A549 (cell line): Measurements from ENCODE around the gene MEAK7. TPM values are rescaled to one million over a fixed set of nuclear protein-coding genes. Genes with fewer than 3 reads are reported as not detected.

Source experiments
- ATAC-seq, 2 experiments: fragments of 200-7000 bp in 1 of 2; fragments of >200 bp in 1 of 2; cut with Nextera tagmentation in 1 of 2; cut with Tn5 transposase in 1 of 2; 3 replicates each; pipeline versions ENCODE4 v1.8.0 to v1.9.1; 2018 to 2020; ENCODE audit warnings: mild to moderate bottlenecking in 1 of 2, moderate library complexity in 1 of 2
- CTCF ChIA-PET: fragments of 300-600 bp; sonication (Branson Sonifier 250); formaldehyde crosslinking; extraction: SDS; loops from one replicate; lab custom pipeline; 2021; ENCODE audit warnings: antibody characterized with exemption, inconsistent platforms; lab: Yijun Ruan, JAX
- POLR2A ChIA-PET: fragments of 350-600 bp; formaldehyde crosslinking; extraction: SDS; loops from one replicate; lab custom pipeline; 2021; ENCODE audit warnings: antibody characterized with exemption, inconsistent platforms; lab: Yijun Ruan, JAX
- DNase-seq, 2 experiments: peaks; one replicate each; pipeline versions ENCODE4 v3.0.0 to v3.0.0-alpha.2; 2011 to 2016; ENCODE audit warnings: low read depth in 1 of 2, low spot score in 1 of 2
- FAIRE-seq: peaks from 2 replicates; lab custom pipeline; 2011; peaks lifted over from hg19 to GRCh38; lab: Jason Lieb, UNC
- H3K27ac ChIP-seq, 2 experiments: fragments of >200 bp; sonication (Bioruptor Twin); formaldehyde crosslinking; 3 replicates each; pipeline ENCODE4 v1.5.1; 2016 to 2017
- H3K4me1 ChIP-seq: fragments of >200 bp; sonication (Bioruptor Twin); formaldehyde crosslinking; 3 replicates; pipeline ENCODE4 v1.6.1; 2016
- H3K4me2 ChIP-seq: fragments of >200 bp; sonication (Bioruptor Twin); formaldehyde crosslinking; 3 replicates; pipeline ENCODE4 v1.6.1; 2016
- H3K4me3 ChIP-seq: fragments of >200 bp; sonication (Bioruptor Twin); formaldehyde crosslinking; 3 replicates; pipeline ENCODE4 v1.5.1; 2016
- H3K9me3 ChIP-seq: fragments of >200 bp; sonication (Bioruptor Twin); formaldehyde crosslinking; 3 replicates; pipeline ENCODE4 v1.6.1; 2016
- BCL3 ChIP-seq: fragments of >200 bp; sonication (Bioruptor Twin); formaldehyde crosslinking; IDR thresholded peaks from 3 replicates; pipeline ENCODE4 v1.6.1; 2016
- CBX2 ChIP-seq: fragments of 200-600 bp; sonication (generic); IDR thresholded peaks from 2 replicates; pipeline ENCODE4 v1.6.1; 2016; ENCODE audit warnings: low read depth, mild to moderate bottlenecking, borderline replicate concordance
- CBX8 ChIP-seq: fragments of 200-600 bp; sonication (generic); IDR thresholded peaks from 2 replicates; pipeline ENCODE4 v1.6.1; 2016
- CEBPB ChIP-seq, 2 experiments: fragments of >200 bp in 1 of 2; sonication (Bioruptor Twin) in 1 of 2; formaldehyde crosslinking in 1 of 2; IDR thresholded peaks; 2 replicates each; pipeline ENCODE4 v1.6.1; 2012 to 2016
- CHD2 ChIP-seq: fragments of 150-350 bp; IDR thresholded peaks from 2 replicates; pipeline ENCODE4 v1.6.1; 2014; ENCODE audit warnings: low read length; ENCODE audit not compliant: partially characterized antibody
- CHD4 ChIP-seq: fragments of 200-600 bp; sonication (generic); IDR thresholded peaks from 2 replicates; pipeline ENCODE4 v1.6.1; 2016; ENCODE audit warnings: antibody characterized with exemption, mild to moderate bottlenecking, borderline replicate concordance
- ESRRA ChIP-seq: fragments of 150-350 bp; IDR thresholded peaks from 2 replicates; pipeline ENCODE4 v1.6.1; 2014; ENCODE audit warnings: mild to moderate bottlenecking, low read length, borderline replicate concordance
- FOSB ChIP-seq: fragments of 250-450 bp; sonication (Bioruptor Pico); IDR thresholded peaks from 2 replicates; pipeline ENCODE4 v1.5.0; 2020; ENCODE audit warnings: mild to moderate bottlenecking, moderate library complexity
- FOSL2 ChIP-seq, 2 experiments: fragments of 450-650 bp in 1 of 2; fragments of >200 bp in 1 of 2; sonication (Bioruptor Twin) in 1 of 2; formaldehyde crosslinking; IDR thresholded peaks; 2 replicates each; pipeline versions ENCODE4 v1.5.0 to v1.6.1; 2016 to 2020; ENCODE audit warnings: mild to moderate bottlenecking in 1 of 2, moderate library complexity in 1 of 2
- GATA3 ChIP-seq: IDR thresholded peaks from 2 replicates; pipeline ENCODE4 v1.6.1; 2012; ENCODE audit warnings: borderline replicate concordance
- HES2 ChIP-seq: fragments of >200 bp; sonication (Bioruptor Twin); formaldehyde crosslinking; IDR thresholded peaks from 2 replicates; pipeline ENCODE4 v1.6.1; 2016
- HEYL ChIP-seq: fragments of 250-450 bp; sonication (Bioruptor Pico); IDR thresholded peaks from 2 replicates; pipeline ENCODE4 v1.8.0; 2021; ENCODE audit warnings: mild to moderate bottlenecking, moderate library complexity
- HMGXB4 ChIP-seq: fragments of 250-450 bp; sonication (Bioruptor Pico); IDR thresholded peaks from 2 replicates; pipeline ENCODE4 v1.5.0; 2021; ENCODE audit warnings: mild to moderate bottlenecking, moderate library complexity, borderline replicate concordance
- HOXB13 ChIP-seq: fragments of 250-450 bp; sonication (Bioruptor Pico); IDR thresholded peaks from 2 replicates; pipeline ENCODE4 v1.5.0; 2020; ENCODE audit warnings: low read depth, mild to moderate bottlenecking, moderate library complexity
- JUN ChIP-seq, 2 experiments: fragments of >200 bp; sonication (Bioruptor Twin); formaldehyde crosslinking; IDR thresholded peaks; 2 replicates in 1 of 2; 3 replicates in 1 of 2; pipeline ENCODE4 v1.6.1; 2016 to 2017
- JUNB ChIP-seq: fragments of >200 bp; sonication (Bioruptor Twin); formaldehyde crosslinking; IDR thresholded peaks from 2 replicates; pipeline ENCODE4 v1.6.1; 2016
- MAFK ChIP-seq: fragments of 450-650 bp; IDR thresholded peaks from 2 replicates; pipeline ENCODE4 v1.6.1; 2014; ENCODE audit not compliant: partially characterized antibody
- NPAS2 ChIP-seq: fragments of 250-450 bp; sonication (Bioruptor Pico); IDR thresholded peaks from 2 replicates; pipeline ENCODE4 v1.8.0; 2022; ENCODE audit warnings: mild to moderate bottlenecking, moderate library complexity, borderline replicate concordance
- NR3C1 ChIP-seq: fragments of >200 bp; sonication (Bioruptor Twin); formaldehyde crosslinking; IDR thresholded peaks from 3 replicates; pipeline ENCODE4 v1.6.1; 2017
- RARB ChIP-seq: fragments of 250-450 bp; sonication (Bioruptor Pico); IDR thresholded peaks from 2 replicates; pipeline ENCODE4 v1.8.0; 2021; ENCODE audit warnings: mild to moderate bottlenecking, moderate library complexity
- RCOR1 ChIP-seq: fragments of 150-350 bp; IDR thresholded peaks from 2 replicates; pipeline ENCODE4 v1.6.1; 2014; ENCODE audit warnings: antibody characterized with exemption, low read length, low read depth
- RNF2 ChIP-seq: fragments of 200-600 bp; sonication (generic); IDR thresholded peaks from 2 replicates; pipeline ENCODE4 v1.6.1; 2016; ENCODE audit warnings: low read depth, mild to moderate bottlenecking, antibody characterized with exemption, moderate library complexity, borderline replicate concordance
- SREBF2 ChIP-seq: fragments of 450-650 bp; IDR thresholded peaks from 2 replicates; pipeline ENCODE4 v1.6.1; 2014; ENCODE audit warnings: mild to moderate bottlenecking, moderate library complexity
- TFCP2L1 ChIP-seq: fragments of 250-450 bp; sonication (Bioruptor Pico); IDR thresholded peaks from 2 replicates; pipeline ENCODE4 v1.5.0; 2021; ENCODE audit warnings: mild to moderate bottlenecking
- ZC3H11A ChIP-seq: fragments of 450-650 bp; IDR thresholded peaks from 2 replicates; pipeline ENCODE4 v1.6.1; 2014; ENCODE audit warnings: antibody characterized with exemption, mild to moderate bottlenecking
- ZNF302 ChIP-seq: fragments of 250-450 bp; sonication (Bioruptor Pico); IDR thresholded peaks from 2 replicates; pipeline ENCODE4 v1.9.0; 2021; ENCODE audit warnings: inconsistent platforms, mild to moderate bottlenecking, moderate library complexity
- WGBS: methylation state at CpG from one replicate; pipeline ENCODE4 v1.1.6; 2017; ENCODE audit errors: missing lambda C conversion rate; 5-methylcytosine and 5-hydroxymethylcytosine counted together
- polyA plus RNA-seq, 4 experiments: library from polyadenylated mRNA; depleted of rRNA in 3 of 4; stranded (reverse); fragments of >200 nt; fragmentation: RNase III in 1 of 4; extraction: RNeasy Plus Mini Kit Qiagen cat#74134 plus additional on column Dnase treatment in 1 of 4; gene quantifications; 2 replicates in 3 of 4; 3 replicates in 1 of 4; pipeline ENCODE4 v1.2.3, GENCODE V29; 2011 to 2017

The MEAK7 gene
- polyA plus RNA-seq, 2 of the 4 experiments (the other 2 are of a cell fraction) = 26.2 to 30.5 TPM

GRCh38 chr16:84471966-84472365 is 32.5 kb downstream of the MEAK7 start:
- ChIA-PET CTCF (no interaction called here), POLR2A (no interaction called here)
- TF ChIP-seq CEBPB (IDR thresholded peaks at IDR 0.05) (no peak), CHD4 (no peak), ZC3H11A (no peak), FOSB (no peak), MAFK (no peak), GATA3 (no peak), RCOR1 (no peak), ESRRA (no peak), NR3C1 (no peak), HMGXB4 (CRISPR knock-in tag) (no peak), HEYL (CRISPR knock-in tag) (no peak)
- Histone ChIP-seq H3K9me3 (peaks cover 17% of the 10 kb centered on the region), H3K4me3 (no peak overlapping the region), H3K4me1 (no peaks in the 10 kb centered on the region), H3K4me2 (no peak overlapping the region), H3K27ac (no peak overlapping the region)
- FAIRE-seq (no peak), ATAC-seq (no peak), DNase-seq (no peak)
- WGBS = 97% methylated on average over 3 of the region's 4 CpGs

- TF ChIP-seq CBX2 = no peak
- no peak for TF ChIP-seq HES2
- TF ChIP-seq SREBF2 = no peak
- TF ChIP-seq FOSL2 (IDR thresholded peaks at IDR 0.05) = no peak
- no peak for TF ChIP-seq FOSL2 (CRISPR knock-in tag; IDR thresholded peaks at IDR 0.05)
- TF ChIP-seq CBX8 = no peak
- TF ChIP-seq ESRRA = no peak
- no peak for TF ChIP-seq RARB (CRISPR knock-in tag)
- TF ChIP-seq HOXB13 (CRISPR knock-in tag) = no peak
- TF ChIP-seq RNF2 = no peak
- TF ChIP-seq JUNB = no peak
- no peak for TF ChIP-seq ZNF302
- 95% methylated on average over 7 of the region's 7 CpGs for WGBS
- Histone ChIP-seq H3K9me3 (peaks cover 23% of the 10 kb centered on the region), H3K27ac (no peak overlapping the region), H3K4me1 (no peaks in the 10 kb centered on the region), H3K4me2 (no peak overlapping the region), H3K4me3 (no peak overlapping the region)
- ATAC-seq (no peak), FAIRE-seq (no peak), DNase-seq (no peak)
- ChIA-PET POLR2A (no interaction called here), CTCF (no interaction called here)
These were observed 33.1 kb downstream of the MEAK7 start for GRCh38 chr16:84471316-84471715.

GRCh38 chr16:84467709-84468108 is 36.8 kb downstream of the MEAK7 start:
- DNase-seq (no peak), FAIRE-seq (no peak), ATAC-seq (no peak)
- ChIA-PET POLR2A (no interaction called here), CTCF (no interaction called here)
- Histone ChIP-seq H3K4me1 (no peaks in the 10 kb centered on the region), H3K4me2 (no peak overlapping the region), H3K27ac (no peak overlapping the region), H3K4me3 (no peak overlapping the region), H3K9me3 (peaks cover 24% of the 10 kb centered on the region)
- TF ChIP-seq CEBPB (IDR thresholded peaks at IDR 0.05) (no peak), NPAS2 (no peak), BCL3 (no peak), MAFK (no peak), TFCP2L1 (CRISPR knock-in tag) (no peak), ZC3H11A (no peak), SREBF2 (no peak), HOXB13 (CRISPR knock-in tag) (no peak), HEYL (CRISPR knock-in tag) (no peak), NR3C1 (no peak), CHD2 (no peak), JUN (IDR thresholded peaks at IDR 0.05) (no peak), CBX8 (no peak)
